IMR-90 (cell line): ENCODE data around the gene LTA. TPM values are rescaled to one million over a fixed set of nuclear protein-coding genes. Genes with fewer than 3 reads are reported as not detected.

ENCODE experiments used
- ATAC-seq: fragments of 200-7000 bp; cut with Tn5 transposase; 2 replicates; pipeline ENCODE4 v1.9.1; 2020; ENCODE audit warnings: low read depth, mild to moderate bottlenecking, moderate library complexity
- BruUV-seq: library from RNA; stranded (reverse); fragments of 400-500 nt; replicated peaks from 2 replicates; lab custom pipeline; 2021; lab: Mats Ljungman, UMichigan
- CTCF ChIA-PET: fragments of 300-600 bp; formaldehyde crosslinking; extraction: SDS; loops from one replicate; lab custom pipeline; 2021; ENCODE audit warnings: antibody characterized with exemption; lab: Yijun Ruan, JAX
- POLR2A ChIA-PET: fragments of 300-600 bp; sonication (Branson Sonifier 250); formaldehyde crosslinking; loops from one replicate; lab custom pipeline; 2022; ENCODE audit warnings: antibody characterized with exemption; ENCODE audit not compliant: unreplicated experiment; lab: Charles Lee
- DNase-seq: peaks from one replicate; pipeline ENCODE4 v3.0.0; 2013
- H2AFZ ChIP-seq: replicated peaks from 2 replicates; pipeline ENCODE3; 2013; ENCODE audit warnings: low read length, mild to moderate bottlenecking; ENCODE audit not compliant: poor library complexity
- H2AK5ac ChIP-seq: 2 replicates; pipeline ENCODE4 v1.6.1; 2013; ENCODE audit warnings: low read depth, low read length, inconsistent platforms
- H2AK9ac ChIP-seq: replicated peaks from 2 replicates; pipeline ENCODE3; 2013; ENCODE audit warnings: mild to moderate bottlenecking, low read depth, low read length, moderate library complexity; ENCODE audit not compliant: poor library complexity
- H2BK120ac ChIP-seq: 2 replicates; pipeline ENCODE4 v1.6.1; 2013; ENCODE audit warnings: low read depth, low read length, inconsistent platforms
- H2BK15ac ChIP-seq: 3 replicates; pipeline ENCODE4 v1.6.1; 2013; ENCODE audit warnings: low read depth, low read length, inconsistent platforms
- H2BK20ac ChIP-seq: 2 replicates; pipeline ENCODE4 v1.6.1; 2013; ENCODE audit warnings: low read depth, mild to moderate bottlenecking, inconsistent platforms, low read length, moderate library complexity
- H2BK5ac ChIP-seq: 2 replicates; pipeline ENCODE4 v1.6.1; 2013; ENCODE audit warnings: mild to moderate bottlenecking, low read depth, low read length, inconsistent platforms; ENCODE audit not compliant: poor library complexity, severe bottlenecking
- H3K14ac ChIP-seq: replicated peaks from 2 replicates; pipeline ENCODE4 v1.6.1; 2013; ENCODE audit warnings: low read depth, low read length, inconsistent platforms
- H3K18ac ChIP-seq: 2 replicates; pipeline ENCODE4 v1.6.1; 2013; ENCODE audit warnings: low read depth, low read length, control low read depth
- H3K23ac ChIP-seq: 2 replicates; pipeline ENCODE4 v1.6.1; 2013; ENCODE audit warnings: low read depth, low read length, inconsistent platforms
- H3K27ac ChIP-seq: 2 replicates; pipeline ENCODE4 v1.5.1; 2013; ENCODE audit warnings: mild to moderate bottlenecking, control low read depth, low read length; ENCODE audit not compliant: insufficient read depth
- H3K27me3 ChIP-seq: 2 replicates; pipeline ENCODE4 v1.6.1; 2013; ENCODE audit warnings: low read length; ENCODE audit not compliant: control insufficient read depth, insufficient read depth
- H3K36me3 ChIP-seq: 2 replicates; pipeline ENCODE4 v1.6.1; 2013; ENCODE audit warnings: low read length, mixed read lengths; ENCODE audit not compliant: control insufficient read depth, insufficient read depth
- H3K4ac ChIP-seq: 2 replicates; pipeline ENCODE4 v1.6.1; 2013; ENCODE audit warnings: low read depth, low read length, inconsistent platforms
- H3K4me1 ChIP-seq: 2 replicates; pipeline ENCODE4 v1.6.1; 2013; ENCODE audit warnings: low read length, mixed read lengths; ENCODE audit not compliant: control insufficient read depth, insufficient read depth
- H3K4me2 ChIP-seq: 2 replicates; pipeline ENCODE4 v1.6.1; 2013; ENCODE audit warnings: low read depth, mild to moderate bottlenecking, control low read depth, low read length, moderate library complexity
- H3K4me3 ChIP-seq: 2 replicates; pipeline ENCODE4 v1.5.1; 2013; ENCODE audit warnings: low read depth, mild to moderate bottlenecking, control low read depth, low read length, moderate library complexity; ENCODE audit not compliant: insufficient read depth
- H3K56ac ChIP-seq: 2 replicates; pipeline ENCODE4 v1.6.1; 2013; ENCODE audit warnings: low read length, inconsistent platforms; ENCODE audit not compliant: insufficient read depth; ENCODE audit errors: extremely low read depth
- H3K79me1 ChIP-seq, 2 experiments: 2 replicates each; pipeline ENCODE4 v1.6.1; 2013; ENCODE audit warnings: low read length in 2 of 2, inconsistent platforms in 1 of 2, low read depth in 1 of 2
- H3K9ac ChIP-seq: 2 replicates; pipeline ENCODE4 v1.6.1; 2013; ENCODE audit warnings: low read depth, low read length, control low read depth
- H3K9me1 ChIP-seq: 2 replicates; pipeline ENCODE4 v1.6.1; 2013; ENCODE audit warnings: low read length, inconsistent platforms; ENCODE audit not compliant: insufficient read depth
- H3K9me3 ChIP-seq: 2 replicates; pipeline ENCODE4 v1.6.1; 2013; ENCODE audit warnings: low read length; ENCODE audit not compliant: control insufficient read depth, insufficient read depth
- H4K20me1 ChIP-seq: 2 replicates; pipeline ENCODE4 v1.6.1; 2013; ENCODE audit warnings: low read length, inconsistent platforms; ENCODE audit not compliant: insufficient read depth
- H4K5ac ChIP-seq: 2 replicates; pipeline ENCODE4 v1.6.1; 2013; ENCODE audit warnings: mild to moderate bottlenecking, low read depth, low read length, control low read depth
- H4K8ac ChIP-seq, 2 experiments: 2 replicates each; pipeline ENCODE4 v1.6.1; 2013; ENCODE audit warnings: low read depth in 2 of 2, low read length in 2 of 2, control low read depth in 1 of 2, inconsistent platforms in 1 of 2
- H4K91ac ChIP-seq: 2 replicates; pipeline ENCODE4 v1.6.1; 2013; ENCODE audit warnings: low read depth, low read length, inconsistent platforms; ENCODE audit not compliant: insufficient read depth
- CEBPB ChIP-seq: IDR thresholded peaks from 2 replicates; pipeline ENCODE4 v1.6.1; 2012; ENCODE audit warnings: low read depth, low read length, improper control_type of control experiment
- MAFK ChIP-seq: IDR thresholded peaks from 2 replicates; pipeline ENCODE4 v1.6.1; 2012; ENCODE audit warnings: low read depth, low read length, improper control_type of control experiment
- MAZ ChIP-seq: IDR thresholded peaks from 2 replicates; pipeline ENCODE4 v1.6.1; 2012; ENCODE audit warnings: low read depth, mild to moderate bottlenecking, low read length, improper control_type of control experiment, moderate library complexity, borderline replicate concordance
- NFE2L2 ChIP-seq: fragments of 150-350 bp; IDR thresholded peaks from 2 replicates; pipeline ENCODE4 v1.6.1; 2016; ENCODE audit warnings: low read depth, mild to moderate bottlenecking, low read length
- RCOR1 ChIP-seq: IDR thresholded peaks from 2 replicates; pipeline ENCODE4 v1.6.1; 2012; ENCODE audit warnings: mild to moderate bottlenecking, low read length, improper control_type of control experiment; ENCODE audit not compliant: insufficient replicate concordance
- RFX5 ChIP-seq: IDR thresholded peaks from 2 replicates; pipeline ENCODE4 v1.8.0; 2012; ENCODE audit warnings: low read depth, mild to moderate bottlenecking, low read length, moderate library complexity
- SMC3 ChIP-seq: fragments of 150-350 bp; IDR thresholded peaks from 2 replicates; pipeline ENCODE4 v1.6.1; 2016; ENCODE audit warnings: low read depth, mild to moderate bottlenecking, antibody characterized with exemption, low read length, moderate library complexity
- WGBS, 2 experiments: methylation state at CpG; one replicate each; pipeline versions ENCODE4 v1.1.5 to v1.1.7; 2013; ENCODE audit warnings: missing lambda C conversion rate in 2 of 2; ENCODE audit not compliant: insufficient read length in 1 of 2; ENCODE audit errors: extremely low coverage in 2 of 2; 5-methylcytosine and 5-hydroxymethylcytosine counted together
- dilution Hi-C: fragments of 300-500 bp; cut with HindIII; formaldehyde crosslinking; loops from one replicate; pipeline ENCODE4 v1.14.3; 2018; ENCODE audit warnings: low sequenced_read_pairs; ENCODE audit not compliant: unreplicated experiment
- in situ Hi-C: fragments of 300-500 bp; cut with MboI; formaldehyde crosslinking; loops from 3 replicates; pipeline ENCODE4 v1.14.3; 2019; ENCODE audit warnings: low sequenced_read_pairs, inconsistent platforms, mixed read lengths
- intact Hi-C: fragments of 100-400 bp; cut with micrococcal nuclease; formaldehyde crosslinking; loops from 2 replicates; pipeline ENCODE4 v1.10.0; 2022
- polyA plus RNA-seq, 3 experiments: library from polyadenylated mRNA; depleted of rRNA; stranded (reverse); fragments of >200 nt; gene quantifications; 2 replicates each; pipeline ENCODE4 v1.2.3, GENCODE V29; 2012; ENCODE audit warnings: low replicate concordance in 1 of 3
- total RNA-seq: library from RNA; depleted of rRNA; stranded (reverse); fragments of >200 nt; gene quantifications from 2 replicates; pipeline ENCODE4 v1.2.3, GENCODE V29; 2012
- TF ChIP-seq, protein P1 (sequence below): conservative IDR thresholded peaks from 2 replicates; pipeline ENCODE4 v1.5.1; 2012; ENCODE audit warnings: mild to moderate bottlenecking, low read depth, low read length, improper control_type of control experiment

The LTA gene
- total and polyA plus RNA-seq, 2 of the 4 experiments (the other 2 are of a cell fraction): not detected

DNA sequence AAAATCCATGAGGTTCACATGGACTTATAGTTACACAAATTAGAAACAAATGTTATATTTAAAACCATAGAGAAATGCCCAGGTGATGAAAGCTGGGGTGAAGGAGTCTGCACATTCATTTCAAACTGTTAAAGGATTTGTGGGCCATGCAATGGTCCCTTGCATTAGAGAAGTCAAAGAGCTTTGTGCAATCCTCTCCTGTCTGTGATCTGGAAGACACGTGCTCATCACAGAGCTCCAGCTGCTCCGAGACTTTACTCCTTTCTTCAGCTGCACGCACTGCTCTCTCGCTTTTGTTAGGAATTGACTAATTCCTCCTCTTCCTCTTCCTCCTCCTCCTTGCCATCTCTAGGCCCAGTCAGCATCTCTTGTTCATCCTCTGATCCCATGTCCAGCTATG lies 38.9 kb downstream of the LTA start:
- no peak overlapping the region for H3K14ac ChIP-seq
- H3K4ac ChIP-seq: no peak overlapping the region
- no peak overlapping the region for H2BK15ac ChIP-seq
- H3K9ac ChIP-seq: no peak overlapping the region
- no peak overlapping the region for H3K23ac ChIP-seq
- no peak overlapping the region for H2AK9ac ChIP-seq
- H3K18ac ChIP-seq: no peak overlapping the region
- peak overlapping the region; percentile 58 for H2AFZ ChIP-seq
- no peak overlapping the region for H2BK20ac ChIP-seq
- H3K27ac ChIP-seq: no peak overlapping the region
- H3K4me2 ChIP-seq: no peak overlapping the region
- no peaks in the 10 kb centered on the region for H3K4me1 ChIP-seq
- peaks cover 7% of the 10 kb centered on the region for H3K27me3 ChIP-seq
- WGBS, 2 experiments: no CpG with 5 or more reads among the region's 4 CpGs
- no peak for ATAC-seq
- H3K9me1 ChIP-seq: 0 out of 2 replicates have a peak, but pooled peaks cover 3% of the 10 kb centered on the region
- no peaks in the 10 kb centered on the region for H3K36me3 ChIP-seq
- in situ Hi-C loops: no loop called here
- intact Hi-C loops: no loop called here
- no peak overlapping the region for H2AK5ac ChIP-seq
- H3K56ac ChIP-seq: no peak overlapping the region
- H4K91ac ChIP-seq: no peak overlapping the region
- H3K9me3 ChIP-seq: no peaks in the 10 kb centered on the region
- no peak overlapping the region for H4K5ac ChIP-seq
- H3K79me1 ChIP-seq: no peaks in the 10 kb centered on the region
- no peak overlapping the region for H2BK5ac ChIP-seq
- H4K8ac ChIP-seq: no peak overlapping the region
- POLR2A ChIA-PET: no interaction called here
- CTCF ChIA-PET: no interaction called here
- dilution Hi-C loops: no loop called here
- TF ChIP-seq MAZ: no peak
- TF ChIP-seq CEBPB: no peak
- TF ChIP-seq NFE2L2: no peak
- no peak for TF ChIP-seq MAFK
- TF ChIP-seq RFX5: no peak
- TF ChIP-seq RCOR1: no peak
- TF ChIP-seq, protein P1, sequence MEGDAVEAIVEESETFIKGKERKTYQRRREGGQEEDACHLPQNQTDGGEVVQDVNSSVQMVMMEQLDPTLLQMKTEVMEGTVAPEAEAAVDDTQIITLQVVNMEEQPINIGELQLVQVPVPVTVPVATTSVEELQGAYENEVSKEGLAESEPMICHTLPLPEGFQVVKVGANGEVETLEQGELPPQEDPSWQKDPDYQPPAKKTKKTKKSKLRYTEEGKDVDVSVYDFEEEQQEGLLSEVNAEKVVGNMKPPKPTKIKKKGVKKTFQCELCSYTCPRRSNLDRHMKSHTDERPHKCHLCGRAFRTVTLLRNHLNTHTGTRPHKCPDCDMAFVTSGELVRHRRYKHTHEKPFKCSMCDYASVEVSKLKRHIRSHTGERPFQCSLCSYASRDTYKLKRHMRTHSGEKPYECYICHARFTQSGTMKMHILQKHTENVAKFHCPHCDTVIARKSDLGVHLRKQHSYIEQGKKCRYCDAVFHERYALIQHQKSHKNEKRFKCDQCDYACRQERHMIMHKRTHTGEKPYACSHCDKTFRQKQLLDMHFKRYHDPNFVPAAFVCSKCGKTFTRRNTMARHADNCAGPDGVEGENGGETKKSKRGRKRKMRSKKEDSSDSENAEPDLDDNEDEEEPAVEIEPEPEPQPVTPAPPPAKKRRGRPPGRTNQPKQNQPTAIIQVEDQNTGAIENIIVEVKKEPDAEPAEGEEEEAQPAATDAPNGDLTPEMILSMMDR: no peak
- no peak for TF ChIP-seq SMC3
- no TSS peak for BruUV-seq
- no peaks in the 10 kb centered on the region for H4K20me1 ChIP-seq
- H2BK120ac ChIP-seq: no peak overlapping the region
- H3K4me3 ChIP-seq: no peak overlapping the region
- DNase-seq: no peak
